IPS DF 6.9 (cell line): ENCODE measurements around the gene MARK3.

Experiments used
- DNase-seq: peaks from one replicate; pipeline ENCODE4 v3.0.0-alpha.2; 2013; ENCODE audit warnings: low read depth, low spot score
- H3K27ac ChIP-seq: one replicate; pipeline ENCODE4 v1.5.1; 2013; ENCODE audit warnings: low read length, control low read depth
- H3K27me3 ChIP-seq: 2 replicates; pipeline ENCODE4 v1.6.1; 2013; ENCODE audit warnings: mild to moderate bottlenecking, low read length; ENCODE audit not compliant: control insufficient read depth, insufficient read depth
- H3K36me3 ChIP-seq: 2 replicates; pipeline ENCODE4 v1.6.1; 2013; ENCODE audit warnings: low read length; ENCODE audit not compliant: control insufficient read depth, insufficient read depth
- H3K4me1 ChIP-seq: 2 replicates; pipeline ENCODE4 v1.6.1; 2013; ENCODE audit warnings: low read length; ENCODE audit not compliant: control insufficient read depth, insufficient read depth
- H3K4me3 ChIP-seq: 2 replicates; pipeline ENCODE4 v1.5.1; 2013; ENCODE audit warnings: mild to moderate bottlenecking, low read length
- H3K9me3 ChIP-seq: 2 replicates; pipeline ENCODE4 v1.6.1; 2013; ENCODE audit warnings: low read length, inconsistent platforms; ENCODE audit not compliant: control insufficient read depth, insufficient read depth
- WGBS: extraction: QIAGEN DNeasy Blood & Tissue Kit; methylation state at CpG from one replicate; pipeline ENCODE4 v1.1.7; 2013; ENCODE audit warnings: mixed read lengths, missing lambda C conversion rate; ENCODE audit not compliant: insufficient read length, insufficient coverage; 5-methylcytosine and 5-hydroxymethylcytosine counted together

MARK3 gene

DNA sequence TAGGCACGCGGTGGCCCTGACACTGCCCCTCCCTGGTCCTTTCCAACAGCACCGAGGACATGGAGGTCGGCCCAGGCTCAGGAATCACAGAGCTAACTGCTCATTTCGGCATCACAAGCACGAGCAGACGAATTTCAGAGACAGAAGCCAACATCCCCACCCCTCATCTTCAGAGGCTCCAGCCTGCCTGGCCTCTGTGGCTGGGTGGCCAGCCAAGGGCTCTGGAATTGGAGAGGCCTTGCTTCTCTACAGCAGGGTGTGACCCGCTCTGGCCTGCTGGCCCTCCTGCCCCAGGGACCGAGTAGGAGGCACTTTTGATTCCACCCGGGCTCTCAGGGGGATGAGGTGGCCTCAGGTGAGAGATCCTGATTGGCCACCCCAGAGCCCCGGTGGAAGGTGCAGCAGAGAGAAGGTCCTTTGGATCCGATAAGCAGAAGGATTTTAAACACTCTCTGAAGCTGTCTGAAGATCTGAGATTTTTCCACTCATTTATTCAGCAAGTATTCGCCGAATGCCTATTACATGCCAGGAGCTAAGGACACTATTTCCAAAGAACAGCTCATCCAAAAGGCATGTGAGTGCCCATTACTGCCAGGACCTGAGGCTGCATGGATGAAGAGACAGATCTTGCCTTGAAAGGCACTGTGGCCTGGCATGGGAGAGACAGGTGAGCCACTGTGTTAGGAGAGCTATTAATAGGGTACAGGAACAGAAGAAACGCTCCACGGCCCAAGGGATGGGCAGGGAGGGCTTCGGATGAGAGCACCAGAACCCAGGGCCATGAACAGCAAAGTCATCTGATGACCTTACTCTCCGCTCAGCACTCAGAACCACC is 167.0 kb downstream of the MARK3 start:
- Histone ChIP-seq H3K36me3 (no peaks in the 10 kb centered on the region), H3K9me3 (no peaks in the 10 kb centered on the region), H3K4me1 (no peaks in the 10 kb centered on the region; the same call in 1 of the 2 replicates), H3K27ac (no peak overlapping the region), H3K27me3 (no peaks in the 10 kb centered on the region), H3K4me3 (no peak overlapping the region)
- no peak for DNase-seq
- WGBS = no CpG with 5 or more reads among the region's 18 CpGs

DNA sequence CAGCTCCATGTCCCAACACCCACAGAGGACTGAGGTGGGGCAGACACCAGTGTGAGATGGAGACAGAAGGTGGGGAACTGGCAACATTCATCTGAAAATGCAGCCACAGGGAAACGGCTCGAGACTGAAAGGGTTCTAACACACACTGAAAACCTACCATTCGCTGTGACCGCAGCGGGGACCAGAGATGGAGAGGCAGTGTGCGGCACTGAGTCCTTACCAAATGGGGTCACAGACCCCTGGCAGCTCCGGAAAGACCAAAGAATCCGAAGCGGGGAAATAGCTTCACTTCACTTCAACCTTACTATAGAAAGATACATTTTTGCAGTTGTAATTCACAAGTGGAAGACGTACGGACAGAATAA is 167.6 kb downstream of the MARK3 start:
- H3K4me3 ChIP-seq = no peak overlapping the region
- no peaks in the 10 kb centered on the region for H3K9me3 ChIP-seq
- DNase-seq = no peak
- WGBS = no CpG with 5 or more reads among the region's 11 CpGs
- H3K4me1 ChIP-seq = no peaks in the 10 kb centered on the region; the same call in 1 of the 2 replicates
- H3K27me3 ChIP-seq = no peaks in the 10 kb centered on the region
- no peak overlapping the region for H3K27ac ChIP-seq
- H3K36me3 ChIP-seq = no peaks in the 10 kb centered on the region
